ENCODE results near the gene USP19. TPM values are rescaled to one million over a fixed set of nuclear protein-coding genes. Genes with fewer than 3 reads are reported as not detected.

USP19 gene
- total RNA-seq, 2 experiments from 2014 or later, result 44.3 to 46.5 TPM

DNA sequence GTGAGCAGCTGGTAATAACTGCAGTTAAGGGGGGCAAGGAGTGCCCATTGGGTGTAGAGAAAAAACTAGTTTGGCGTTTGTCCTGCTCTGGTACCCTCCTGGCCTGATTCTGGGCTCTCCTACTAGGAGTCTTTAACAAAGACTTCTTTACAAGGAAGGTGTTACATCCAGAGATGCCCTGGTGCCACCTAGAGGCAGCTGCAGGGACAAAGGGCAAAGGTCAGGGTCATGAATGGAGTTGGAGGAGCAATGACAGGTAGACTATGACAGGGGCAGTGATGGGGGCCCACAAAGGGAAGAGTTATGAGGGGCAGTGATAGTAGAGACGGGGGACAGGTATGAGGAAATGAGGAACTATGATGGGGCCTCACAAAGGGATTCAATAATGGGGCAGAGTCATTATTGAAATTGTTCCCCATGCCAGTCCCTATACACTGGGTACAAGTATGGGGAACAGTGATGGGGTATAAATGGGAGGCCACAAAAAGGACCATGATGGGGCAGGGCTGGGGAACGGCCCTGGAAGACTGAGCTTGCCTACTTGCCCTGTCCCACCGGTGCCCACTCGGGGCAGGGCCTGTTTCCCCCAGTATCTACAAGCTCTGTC is 37.6 kb upstream of the USP19 start:
- no peak overlapping the region for H3K27ac Mint-ChIP-seq
- DNase-seq, result peak; percentile 85

DNA sequence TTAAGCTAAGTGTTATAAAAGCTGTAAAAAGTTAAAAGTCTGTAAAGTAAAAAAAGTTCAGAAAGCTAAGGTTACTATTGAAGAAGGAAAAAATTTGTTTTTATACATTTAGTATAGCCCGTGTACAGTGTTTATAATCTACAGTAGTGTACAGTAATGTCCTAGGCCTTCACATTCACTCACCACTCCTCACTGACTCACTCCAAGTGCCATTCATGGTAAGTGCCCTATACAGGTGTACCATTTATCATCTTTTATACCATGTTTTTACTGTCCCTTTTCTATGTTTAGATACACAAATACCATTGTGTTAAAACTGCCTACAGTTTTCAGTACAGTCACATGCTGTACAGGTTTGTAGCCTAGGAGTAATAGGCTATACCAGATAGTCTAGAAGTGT is 36.7 kb upstream of the USP19 start:
- no peak overlapping the region for H3K4me3 Mint-ChIP-seq
- intact Hi-C loops (cut with micrococcal nuclease), result no loop called here

More for the DNA sequence above, 37.6 kb upstream of the USP19 start:
- Mint-ChIP-seq H3K27me3 (ENCODE audit: low read depth) (no peaks in the 10 kb centered on the region), H3K4me3 (no peak overlapping the region), H3K36me3 (ENCODE audit: low read depth) (no peaks in the 10 kb centered on the region), H3K4me1 (ENCODE audit: low read depth) (peaks cover 10% of the 10 kb centered on the region), H3K9me3 (no peaks in the 10 kb centered on the region)
- CTCF ChIA-PET, result interaction anchor here (1.0 to 4.4 kb wide), 5 partner anchors 12 to 182 kb away, joined by 3 to 28 read pairs (median 6); partner anchors contain the start of genes KLHDC8B and USP4
- intact Hi-C loops (cut with micrococcal nuclease), result loop anchor here (1.0 to 2.0 kb wide), 4 partner anchors 63 to 421 kb away; partner anchors contain the start of genes IMPDH2 and QRICH1

DNA sequence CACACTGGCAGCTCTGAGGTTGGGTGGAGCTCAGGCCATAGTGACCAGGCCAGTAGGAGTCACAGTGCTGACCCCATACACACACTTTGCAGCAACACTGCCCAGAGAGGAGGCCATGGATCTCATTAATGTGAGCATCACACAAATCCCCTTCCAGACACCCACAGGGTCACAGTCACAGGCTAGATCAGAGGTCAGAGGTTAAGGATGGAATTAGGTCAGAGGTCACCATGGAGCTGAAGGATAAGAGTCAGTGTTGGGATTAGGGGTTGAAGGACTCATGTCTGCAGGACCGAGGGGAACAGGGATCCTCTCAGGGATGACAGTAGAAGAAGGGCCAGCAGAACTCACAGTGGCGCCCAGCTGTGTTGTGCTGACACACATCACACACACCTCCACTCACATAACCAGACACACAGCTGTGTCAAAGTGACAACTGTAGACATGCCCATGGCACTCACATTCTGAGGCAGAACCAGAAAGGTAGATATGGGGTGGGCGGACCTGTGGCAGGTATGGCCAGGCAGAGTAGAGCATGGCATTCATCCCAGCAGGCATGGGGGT is 32.8 kb upstream of the USP19 start:
- CTCF ChIA-PET, result interaction anchor here (0.6 to 1.2 kb wide), 3 partner anchors 16 to 128 kb away, joined by 3 to 4 read pairs (median 4); partner anchors contain the start of gene KLHDC8B
- H3K4me3 Mint-ChIP-seq, result no peak overlapping the region
- H3K4me1 Mint-ChIP-seq (ENCODE audit: low read depth), result peaks cover 4% of the 10 kb centered on the region
- no peak overlapping the region for H3K27ac Mint-ChIP-seq
- H3K27me3 Mint-ChIP-seq (ENCODE audit: low read depth), result no peaks in the 10 kb centered on the region
- H3K36me3 Mint-ChIP-seq (ENCODE audit: low read depth), result no peaks in the 10 kb centered on the region
- H3K9me3 Mint-ChIP-seq, result no peaks in the 10 kb centered on the region
- intact Hi-C loops (cut with micrococcal nuclease), result no loop called here
- DNase-seq, result no peak

More for the DNA sequence above, 36.7 kb upstream of the USP19 start:
- Mint-ChIP-seq H3K27me3 (ENCODE audit: low read depth) (no peaks in the 10 kb centered on the region), H3K9me3 (no peaks in the 10 kb centered on the region), H3K4me1 (ENCODE audit: low read depth) (peaks cover 10% of the 10 kb centered on the region), H3K36me3 (ENCODE audit: low read depth) (no peaks in the 10 kb centered on the region), H3K27ac (no peak overlapping the region)
- DNase-seq, result no peak
- CTCF ChIA-PET, result interaction anchor here (0.7 to 4.4 kb wide), 10 partner anchors 13 to 183 kb away, joined by 3 to 28 read pairs (median 4); partner anchors contain the start of genes KLHDC8B, NDUFAF3, P4HTM and USP4

DNA sequence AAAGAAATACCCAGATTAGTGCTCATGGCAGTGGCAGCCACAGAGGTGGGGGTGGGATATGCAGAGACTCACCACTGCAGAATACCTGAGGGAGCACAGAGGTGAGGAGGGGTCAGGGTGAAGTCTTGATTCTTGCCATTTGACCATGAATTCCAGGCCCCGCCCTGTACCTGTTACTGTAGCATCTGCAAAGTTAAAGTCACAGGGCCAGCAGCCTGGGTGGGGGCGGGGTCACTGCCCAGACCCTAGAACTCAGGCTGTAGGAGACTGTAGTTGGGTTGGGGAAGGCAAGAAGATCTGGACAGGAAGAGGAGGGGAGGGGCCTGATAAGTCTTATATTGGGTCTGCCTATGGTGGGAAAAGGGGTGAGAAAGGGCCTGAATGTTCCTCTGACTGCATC is 31.0 kb upstream of the USP19 start:
- Mint-ChIP-seq H3K9me3 (no peaks in the 10 kb centered on the region), H3K27ac (no peak overlapping the region), H3K4me3 (no peak overlapping the region), H3K36me3 (ENCODE audit: low read depth) (no peaks in the 10 kb centered on the region), H3K27me3 (ENCODE audit: low read depth) (no peaks in the 10 kb centered on the region), H3K4me1 (ENCODE audit: low read depth) (no peaks in the 10 kb centered on the region)
- intact Hi-C loops (cut with micrococcal nuclease), result no loop called here
- CTCF ChIA-PET, result no interaction called here
- no peak for DNase-seq

DNA sequence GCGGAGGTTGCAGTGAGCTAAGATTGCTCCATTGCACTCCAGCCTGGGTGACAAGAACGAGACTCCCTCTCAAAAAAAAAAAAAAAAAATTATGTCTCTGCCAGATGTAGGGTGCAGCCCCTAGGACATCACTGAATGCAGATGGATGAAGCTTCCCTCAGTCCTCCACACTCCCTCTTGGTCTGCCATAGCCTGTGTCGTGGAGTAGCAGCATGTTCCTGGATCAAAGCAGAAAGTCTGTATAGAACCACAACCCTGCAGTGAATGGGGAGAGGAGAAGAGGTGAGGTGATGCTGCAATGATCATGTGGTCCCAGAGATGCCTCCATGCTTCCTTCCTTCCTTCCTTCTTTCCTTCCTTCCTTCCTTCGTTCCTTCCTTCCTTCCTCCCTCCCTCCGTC is 27.5 kb upstream of the USP19 start:
- Mint-ChIP-seq H3K27me3 (ENCODE audit: low read depth) (no peaks in the 10 kb centered on the region), H3K4me3 (no peak overlapping the region), H3K27ac (no peak overlapping the region), H3K4me1 (ENCODE audit: low read depth) (no peaks in the 10 kb centered on the region), H3K9me3 (no peaks in the 10 kb centered on the region), H3K36me3 (ENCODE audit: low read depth) (no peaks in the 10 kb centered on the region)
- no peak for DNase-seq
- intact Hi-C loops (cut with micrococcal nuclease), result no loop called here
- CTCF ChIA-PET, result interaction anchor here (0.6 kb wide), 2 partner anchors 85 to 309 kb away, joined by 4 to 6 read pairs; no protein-coding TSS in a partner anchor

DNA sequence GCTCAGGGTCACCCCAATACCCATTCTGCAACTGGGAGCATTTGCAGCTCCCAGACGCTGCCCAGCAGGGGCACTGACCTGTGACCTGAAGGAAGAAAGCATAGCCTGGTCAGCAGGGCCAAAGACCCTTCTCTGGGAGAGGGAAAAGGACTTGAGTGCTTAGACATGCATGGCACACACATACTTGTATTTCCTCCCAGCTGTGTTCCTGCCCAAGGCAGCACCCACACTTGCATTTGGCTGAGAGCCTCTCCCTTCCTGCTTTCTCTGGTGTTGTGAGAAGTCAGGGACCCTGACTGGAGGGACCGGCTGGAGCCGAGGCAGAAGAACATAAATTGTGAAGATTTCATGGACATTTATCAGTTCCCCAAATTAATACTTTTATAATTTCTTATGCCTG is 19.5 kb upstream of the USP19 start:
- Mint-ChIP-seq H3K4me3 (no peak overlapping the region), H3K27ac (no peak overlapping the region), H3K9me3 (no peaks in the 10 kb centered on the region), H3K4me1 (ENCODE audit: low read depth) (no peaks in the 10 kb centered on the region), H3K27me3 (ENCODE audit: low read depth) (no peaks in the 10 kb centered on the region), H3K36me3 (ENCODE audit: low read depth) (no peaks in the 10 kb centered on the region)
- intact Hi-C loops (cut with micrococcal nuclease), result no loop called here
- DNase-seq, result no peak
- CTCF ChIA-PET, result no interaction called here

DNA sequence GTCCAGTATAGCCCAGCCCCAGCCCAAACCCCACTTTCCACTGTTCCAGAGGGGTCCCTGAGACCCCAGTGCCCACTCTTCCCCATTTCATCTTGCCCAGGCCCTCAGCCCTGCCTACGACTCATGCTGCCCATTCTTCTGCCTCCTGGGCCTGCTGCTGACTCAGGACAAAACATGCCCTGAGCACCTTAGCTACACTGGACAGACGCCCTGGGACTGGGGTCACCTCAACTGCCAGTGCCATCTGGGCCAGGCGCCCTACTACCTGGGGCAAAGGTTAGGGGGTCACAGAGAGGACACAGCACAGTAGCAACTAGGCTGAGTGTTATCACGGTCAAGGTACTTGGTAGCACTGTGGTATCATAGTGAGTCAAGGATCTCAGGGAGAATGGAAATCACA is 14.9 kb upstream of the USP19 start:
- Mint-ChIP-seq H3K36me3 (ENCODE audit: low read depth) (no peaks in the 10 kb centered on the region), H3K4me3 (no peak overlapping the region), H3K27me3 (ENCODE audit: low read depth) (peaks cover 20% of the 10 kb centered on the region), H3K9me3 (no peaks in the 10 kb centered on the region), H3K27ac (no peak overlapping the region), H3K4me1 (ENCODE audit: low read depth) (no peaks in the 10 kb centered on the region)
- intact Hi-C loops (cut with micrococcal nuclease), result no loop called here
- CTCF ChIA-PET, result interaction anchor here (1.3 kb wide), 1 partner anchor 15 kb away, joined by 4 read pairs; the partner anchor contains the start of gene USP19
- no peak for DNase-seq

DNA sequence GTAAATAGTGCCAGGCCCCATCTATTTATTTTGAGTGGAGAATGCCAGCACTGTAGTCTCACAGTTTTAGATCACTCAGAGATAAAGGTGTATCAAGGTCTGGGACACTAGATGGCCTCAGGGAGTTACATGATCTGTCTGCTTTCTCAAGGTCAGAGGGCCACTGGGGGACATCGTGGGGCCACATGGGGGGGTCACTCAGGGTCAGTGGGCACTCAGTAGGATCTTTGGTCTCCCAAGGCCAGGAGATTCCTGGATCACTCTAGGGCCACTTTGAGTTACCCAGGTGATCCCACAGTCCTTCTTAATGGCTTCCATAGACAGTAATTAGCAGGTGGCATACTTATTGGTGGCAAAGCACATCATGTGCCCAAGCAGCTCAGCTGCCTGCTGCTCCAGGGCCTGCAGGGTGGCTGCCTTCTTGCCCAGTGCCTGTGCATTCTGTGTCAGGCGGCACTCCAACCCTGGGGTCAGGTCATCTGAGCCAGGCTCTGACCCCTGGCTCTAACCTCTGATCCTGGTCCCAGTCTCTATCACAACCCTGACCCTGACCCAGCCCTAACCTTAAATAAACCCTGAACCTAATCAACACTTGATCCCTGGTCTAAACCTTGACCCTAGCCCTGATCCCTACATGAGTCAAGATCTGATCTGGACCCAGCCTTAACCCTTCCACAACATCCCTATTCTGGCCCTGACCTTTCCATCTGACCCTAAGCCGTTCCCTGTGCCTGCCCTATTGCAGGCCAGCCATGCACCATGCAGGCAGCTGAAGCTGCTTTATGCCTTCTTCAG is 14.0 kb upstream of the USP19 start:
- Mint-ChIP-seq H3K4me3 (no peak overlapping the region), H3K27ac (no peak overlapping the region), H3K27me3 (ENCODE audit: low read depth) (peaks cover 20% of the 10 kb centered on the region), H3K9me3 (no peaks in the 10 kb centered on the region), H3K36me3 (ENCODE audit: low read depth) (no peaks in the 10 kb centered on the region), H3K4me1 (ENCODE audit: low read depth) (no peaks in the 10 kb centered on the region)
- intact Hi-C loops (cut with micrococcal nuclease), result no loop called here
- CTCF ChIA-PET, result interaction anchor here (1.3 kb wide), 1 partner anchor 14 kb away, joined by 4 read pairs; the partner anchor contains the start of gene USP19
- DNase-seq, result no peak

DNA sequence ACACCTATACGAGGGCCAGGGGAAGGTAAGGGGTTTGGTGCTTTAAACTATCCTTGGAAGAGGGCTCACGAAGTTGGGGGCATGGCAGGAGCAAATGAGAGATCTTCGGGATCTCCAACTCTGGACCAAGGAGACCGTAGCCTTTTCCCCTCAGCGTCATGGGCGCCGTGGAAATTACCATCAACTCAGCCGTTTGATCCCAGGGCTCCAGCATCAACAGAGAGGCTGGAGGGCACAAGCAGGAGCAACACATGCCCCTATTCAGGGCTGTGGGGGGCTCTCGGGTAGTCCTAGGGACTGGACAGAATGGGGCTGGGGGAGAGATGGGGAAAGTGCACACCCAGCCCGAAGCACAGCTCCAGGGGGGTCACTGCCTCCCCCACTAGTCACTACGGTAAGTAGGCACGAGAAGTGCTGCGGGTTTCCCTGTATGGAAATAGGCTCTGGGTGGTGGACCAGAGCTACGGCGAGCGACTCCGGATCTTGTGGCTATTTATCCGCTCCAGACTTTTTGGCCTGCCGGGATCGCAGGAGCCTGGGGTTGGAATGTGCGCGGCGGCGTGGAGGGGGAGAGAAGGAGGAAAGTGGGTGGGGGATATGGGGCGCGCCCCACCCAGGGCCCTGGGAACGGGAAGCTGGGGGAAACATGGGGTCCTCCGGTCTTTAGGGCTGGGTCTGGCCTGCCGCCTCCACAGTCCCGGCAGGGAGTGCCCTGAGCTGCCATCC is 12.8 kb upstream of the USP19 start:
- Mint-ChIP-seq H3K4me1 (ENCODE audit: low read depth) (no peaks in the 10 kb centered on the region), H3K36me3 (ENCODE audit: low read depth) (no peaks in the 10 kb centered on the region), H3K27me3 (ENCODE audit: low read depth) (peaks cover 20% of the 10 kb centered on the region), H3K9me3 (no peaks in the 10 kb centered on the region), H3K4me3 (peak overlapping the region; percentile 21), H3K27ac (no peak overlapping the region)
- intact Hi-C loops (cut with micrococcal nuclease), result no loop called here
- no peak for DNase-seq
- CTCF ChIA-PET, result no interaction called here

DNA sequence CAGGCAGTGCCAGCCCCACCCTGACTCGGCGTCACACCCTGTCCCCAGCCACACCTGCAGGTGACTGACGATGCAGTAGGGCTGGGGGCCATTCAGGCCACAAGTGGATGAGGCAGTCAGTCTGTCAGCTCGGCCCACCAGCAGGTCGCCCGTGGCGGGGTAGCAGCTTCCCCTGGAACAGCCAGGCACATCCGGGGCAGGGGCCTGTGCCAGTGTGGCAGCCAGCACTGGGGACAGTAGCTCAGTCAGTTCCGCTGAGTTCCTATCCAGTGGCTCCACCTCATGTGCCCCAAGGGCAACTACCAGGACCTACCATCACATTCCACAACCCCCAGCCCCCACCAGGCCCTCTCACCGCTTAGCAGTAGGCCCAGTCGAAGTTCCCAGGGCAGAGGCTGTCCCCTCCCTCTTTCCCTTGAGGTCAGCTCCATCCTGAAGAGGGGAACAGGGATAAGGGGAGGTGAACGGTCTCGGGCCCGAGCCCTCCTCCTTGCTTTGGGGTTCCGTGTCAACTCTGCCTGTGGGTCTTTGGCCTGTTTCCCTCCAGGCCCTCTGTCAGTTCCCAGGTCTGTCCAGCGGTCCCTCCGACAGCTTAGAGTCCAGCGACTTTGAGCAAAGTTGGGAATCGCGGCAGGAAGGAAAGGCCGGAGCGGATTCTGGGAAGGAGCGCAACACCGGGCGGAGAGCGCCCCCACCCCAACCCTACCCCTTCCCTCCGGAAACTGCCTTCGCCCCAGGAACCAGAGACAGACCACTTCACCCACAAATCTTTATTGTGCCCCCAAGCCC is 12.0 kb upstream of the USP19 start, which contains the start of gene LAMB2:
Gene LAMB2, minus strand, starts transcription at position 614 of the 789 bp plus-strand sequence. Its CDS starts 183 bp downstream, at position 431.
- peaks cover 20% of the 10 kb centered on the region for H3K27me3 Mint-ChIP-seq (ENCODE audit: low read depth)

DNA sequence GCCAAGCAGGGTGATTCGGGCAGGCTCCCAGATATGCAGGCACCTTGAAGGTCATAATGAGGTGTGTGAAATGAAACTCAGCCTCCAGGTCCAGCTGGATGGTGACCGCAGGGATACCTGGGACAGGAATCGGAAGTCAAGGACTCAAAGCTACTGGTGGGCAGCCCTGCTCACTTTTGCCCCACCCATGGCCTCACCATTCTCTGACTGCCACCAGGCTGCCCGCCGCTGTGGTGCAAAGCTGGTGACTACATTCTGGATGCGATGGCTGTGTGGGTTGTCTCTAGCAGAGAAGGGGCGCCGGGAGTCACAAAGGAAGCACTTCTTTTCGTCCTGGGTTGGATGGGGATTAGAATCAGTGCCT is 11.4 kb upstream of the USP19 start:
- intact Hi-C loops (cut with micrococcal nuclease), result no loop called here
- Mint-ChIP-seq H3K4me1 (ENCODE audit: low read depth) (no peaks in the 10 kb centered on the region), H3K27me3 (ENCODE audit: low read depth) (peaks cover 20% of the 10 kb centered on the region), H3K4me3 (no peak overlapping the region), H3K9me3 (no peaks in the 10 kb centered on the region), H3K36me3 (ENCODE audit: low read depth) (no peaks in the 10 kb centered on the region), H3K27ac (no peak overlapping the region)
- no peak for DNase-seq
- CTCF ChIA-PET, result interaction anchor here (0.6 kb wide), 1 partner anchor 314 kb away, joined by 4 read pairs; no protein-coding TSS in a partner anchor

More for the DNA sequence above, 12.0 kb upstream of the USP19 start, which contains the start of gene LAMB2:
- CTCF ChIA-PET, result interaction anchor here (0.6 kb wide), 1 partner anchor 314 kb away, joined by 4 read pairs; no protein-coding TSS in a partner anchor
- Mint-ChIP-seq H3K4me3 (peak within 1 kb of the TSS; percentile 21), H3K36me3 (ENCODE audit: low read depth) (no peaks in the 10 kb centered on the region), H3K4me1 (ENCODE audit: low read depth) (no peaks in the 10 kb centered on the region), H3K9me3 (no peaks in the 10 kb centered on the region), H3K27ac (no peak within 1 kb of the TSS)
- DNase-seq, result no peak
- intact Hi-C loops (cut with micrococcal nuclease), result no loop called here

Measured in activated naive CD4-positive, alpha-beta T cell treated with anti-CD3 and anti-CD28 coated beads for 36 hours (primary cell).